Measurements from ENCODE around the gene TSPAN11. TPM values are rescaled to one million over a fixed set of nuclear protein-coding genes. Genes with fewer than 3 reads are reported as not detected.
"Not testable (repeated sequence)": the region's sequence is repeated elsewhere in the genome, so short reads cannot be mapped to it uniquely, and the experiment has no call there.

Gene TSPAN11
- total and polyA plus RNA-seq, 9 donors, result 0.33 to 2.8 (median 1.5) TPM

- H3K4me3 ChIP-seq, result no peak overlapping the region
- H3K36me3 ChIP-seq, result no peaks in the 10 kb centered on the region
- no peak for DNase-seq
Measured at GRCh38 chr12:30887226-30887625, 39.3 kb upstream of the TSPAN11 start.

GRCh38 chr12:30888241-30888640, 38.3 kb upstream of the TSPAN11 start:
- DNase-seq, result no peak
- Histone ChIP-seq H3K4me3 (no peak overlapping the region), H3K27ac (no peak overlapping the region), H3K36me3 (no peaks in the 10 kb centered on the region), H3K9me3 (no peaks in the 10 kb centered on the region), H3K4me1 (ENCODE audit: insufficient read depth) (no peaks in the 10 kb centered on the region), H3K27me3 (no peaks in the 10 kb centered on the region)
- intact Hi-C loops (cut with DNase I), result loop anchor here in 1 of 4 donors (10.0 kb wide), 1 partner anchor 97 kb away; no protein-coding TSS in a partner anchor
- no peak for TF ChIP-seq POLR2A (IDR thresholded peaks at IDR 0.05)
- TF ChIP-seq CTCF (IDR thresholded peaks at IDR 0.05), result no peak
- no peak for TF ChIP-seq EP300 (IDR thresholded peaks at IDR 0.05)

More at GRCh38 chr12:30887226-30887625, 39.3 kb upstream of the TSPAN11 start:
- H3K9me3 ChIP-seq, result no peaks in the 10 kb centered on the region
- H3K27ac ChIP-seq, result no peak overlapping the region
- no peak for TF ChIP-seq POLR2A (IDR thresholded peaks at IDR 0.05)
- TF ChIP-seq CTCF (IDR thresholded peaks at IDR 0.05), result no peak
- no peak for TF ChIP-seq EP300 (IDR thresholded peaks at IDR 0.05)
- H3K4me1 ChIP-seq (ENCODE audit: insufficient read depth), result no peaks in the 10 kb centered on the region
- intact Hi-C loops (cut with DNase I), result loop anchor here in 1 of 4 donors (10.0 kb wide), 1 partner anchor 98 kb away; no protein-coding TSS in a partner anchor
- no peaks in the 10 kb centered on the region for H3K27me3 ChIP-seq

GRCh38 chr12:30894531-30894930, 32.0 kb upstream of the TSPAN11 start:
- H3K27me3 ChIP-seq; H3K27ac ChIP-seq; intact Hi-C loops (cut with DNase I); DNase-seq; H3K4me3 ChIP-seq; H3K4me1 ChIP-seq (ENCODE audit: insufficient read depth); H3K9me3 ChIP-seq; H3K36me3 ChIP-seq: not testable (repeated sequence)
- WGBS, 3 donors, result 71 to 78% (median 72%) methylated on average over 9 of the region's 9 CpGs

GRCh38 chr12:30896461-30896860, 30.1 kb upstream of the TSPAN11 start:
- TF ChIP-seq CTCF (IDR thresholded peaks at IDR 0.05), result no peak
- TF ChIP-seq EP300 (IDR thresholded peaks at IDR 0.05), result no peak
- TF ChIP-seq POLR2A (IDR thresholded peaks at IDR 0.05), result no peak
- DNase-seq, result no peak
- WGBS, 3 donors, result 29 to 44% (median 44%) methylated on average over 3 of the region's 3 CpGs
- H3K9me3 ChIP-seq, result no peaks in the 10 kb centered on the region
- H3K27ac ChIP-seq, result no peak overlapping the region
- H3K27me3 ChIP-seq, result no peaks in the 10 kb centered on the region
- no peaks in the 10 kb centered on the region for H3K36me3 ChIP-seq
- intact Hi-C loops (cut with DNase I), result no loop called here
- H3K4me1 ChIP-seq (ENCODE audit: insufficient read depth), result no peaks in the 10 kb centered on the region
- H3K4me3 ChIP-seq, result no peak overlapping the region

GRCh38 chr12:30898846-30899245, 27.7 kb upstream of the TSPAN11 start:
- no peak for DNase-seq
- no peaks in the 10 kb centered on the region for H3K4me1 ChIP-seq (ENCODE audit: insufficient read depth)
- H3K9me3 ChIP-seq, result no peaks in the 10 kb centered on the region
- TF ChIP-seq CTCF (IDR thresholded peaks at IDR 0.05), result no peak
- no peak for TF ChIP-seq POLR2A (IDR thresholded peaks at IDR 0.05)
- TF ChIP-seq EP300 (IDR thresholded peaks at IDR 0.05), result no peak
- WGBS, 3 donors, result 67 to 91% (median 82%) methylated on average over 1 of the region's 1 CpG
- no peaks in the 10 kb centered on the region for H3K36me3 ChIP-seq
- intact Hi-C loops (cut with DNase I), result no loop called here
- no peak overlapping the region for H3K4me3 ChIP-seq
- H3K27me3 ChIP-seq, result no peaks in the 10 kb centered on the region
- no peak overlapping the region for H3K27ac ChIP-seq

Measured in ovary (tissue), 9 donors.